Measurements from ENCODE around the gene TREML1. TPM values are rescaled to one million over a fixed set of nuclear protein-coding genes. Genes with fewer than 3 reads are reported as not detected.

TREML1 gene
- total and polyA plus RNA-seq, 2 donors (not counting 1 experiment from before 2014, with no cell fraction given) = 0.07 TPM; not detected in 1

DNA sequence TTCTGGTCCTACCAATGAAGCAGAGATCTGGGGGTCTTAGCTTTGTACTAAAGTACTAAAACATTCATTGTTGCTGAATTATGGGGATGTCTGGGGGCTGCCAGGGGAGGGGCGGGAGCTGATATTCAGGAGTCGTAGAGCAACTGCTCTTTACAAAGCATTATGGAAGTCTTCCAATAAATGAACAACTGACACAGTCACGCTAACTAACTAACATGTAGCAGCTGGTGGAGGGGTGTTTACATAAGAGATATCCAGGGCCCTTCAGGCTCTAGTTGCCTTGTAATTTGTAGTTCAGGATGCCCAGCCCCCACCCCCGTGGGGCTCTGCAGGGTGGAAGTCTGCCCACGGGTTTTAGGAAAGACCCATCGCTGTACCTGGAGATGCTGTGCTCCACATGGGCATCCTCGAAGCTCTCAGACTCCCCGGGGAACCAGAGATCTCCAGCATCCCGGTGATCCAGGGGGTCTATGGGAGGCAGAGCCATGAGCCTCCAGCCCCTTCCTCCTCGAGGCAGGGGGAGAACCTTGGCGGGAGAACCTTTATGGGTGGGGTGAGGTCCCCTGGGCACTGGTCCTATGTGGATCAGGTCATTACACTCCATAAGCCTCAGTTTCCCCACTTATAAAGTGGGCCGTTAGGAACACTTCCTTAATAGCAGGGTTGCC is 5.4 kb upstream of the TREML1 start:
- Mint-ChIP-seq H3K27ac (no peak overlapping the region), H3K4me1 (peaks cover 2% of the 10 kb centered on the region), H3K9me3 (ENCODE audit: insufficient read depth) (no peaks in the 10 kb centered on the region), H3K4me3 (no peak overlapping the region), H3K27me3 (peaks cover 31% of the 10 kb centered on the region)
- Histone ChIP-seq H2AFZ (ENCODE audit: insufficient read depth, low read depth, low read length, poor library complexity, severe bottlenecking) (no peak overlapping the region), H3K36me3 (replicated peaks in 1 of 2; ENCODE audit: control extremely low read depth in 1 of 2, control insufficient read depth in 1 of 2, extremely low read depth in 1 of 2, insufficient read depth in 2 of 2, low read length in 1 of 2) (no peaks in the 10 kb centered on the region), H3K4me3 (ENCODE audit: control extremely low read depth in 1 of 5, extremely low read depth in 1 of 5, insufficient read depth in 1 of 5, low read depth in 2 of 5, low read length in 4 of 5) (no peak overlapping the region), H3K9me3 (ENCODE audit: control extremely low read depth in 1 of 3, control insufficient read depth in 2 of 3, insufficient read depth in 1 of 3, low read length in 2 of 3) (peaks cover 0 to 8% (median 0%) of the 10 kb centered on the region in 3 donors), H3K79me2 (ENCODE audit: control insufficient read depth, insufficient read depth, low read length) (no peaks in the 10 kb centered on the region), H3K27ac (ENCODE audit: low read length in 2 of 2) (no peak overlapping the region), H3K4me1 (ENCODE audit: control insufficient read depth in 2 of 2, insufficient read depth in 2 of 2, low read length in 2 of 2) (peaks cover 2% of the 10 kb centered on the region in 2 donors), H3K27me3 (replicated peaks in 1 of 4; ENCODE audit: control extremely low read depth in 1 of 4, control insufficient read depth in 3 of 4, insufficient read depth in 4 of 4, low read length in 3 of 4) (peaks cover 0 to 18% (median 5%) of the 10 kb centered on the region in 4 experiments), H4K20me1 (ENCODE audit: control insufficient read depth, insufficient read depth, low read length, poor library complexity, severe bottlenecking) (no peaks in the 10 kb centered on the region), H3K9ac (ENCODE audit: low read length) (no peak overlapping the region), H3K4me2 (replicated peaks; ENCODE audit: low read depth, low read length, poor library complexity, severe bottlenecking) (no peak overlapping the region)
- WGBS (ENCODE audit: insufficient coverage) = 85% methylated on average over 7 of the region's 12 CpGs
- POLR2A ChIA-PET = no interaction called here
- CTCF ChIA-PET = no interaction called here
- ATAC-seq (ENCODE audit: low read depth) = no peak
- TF ChIP-seq, protein P1, sequence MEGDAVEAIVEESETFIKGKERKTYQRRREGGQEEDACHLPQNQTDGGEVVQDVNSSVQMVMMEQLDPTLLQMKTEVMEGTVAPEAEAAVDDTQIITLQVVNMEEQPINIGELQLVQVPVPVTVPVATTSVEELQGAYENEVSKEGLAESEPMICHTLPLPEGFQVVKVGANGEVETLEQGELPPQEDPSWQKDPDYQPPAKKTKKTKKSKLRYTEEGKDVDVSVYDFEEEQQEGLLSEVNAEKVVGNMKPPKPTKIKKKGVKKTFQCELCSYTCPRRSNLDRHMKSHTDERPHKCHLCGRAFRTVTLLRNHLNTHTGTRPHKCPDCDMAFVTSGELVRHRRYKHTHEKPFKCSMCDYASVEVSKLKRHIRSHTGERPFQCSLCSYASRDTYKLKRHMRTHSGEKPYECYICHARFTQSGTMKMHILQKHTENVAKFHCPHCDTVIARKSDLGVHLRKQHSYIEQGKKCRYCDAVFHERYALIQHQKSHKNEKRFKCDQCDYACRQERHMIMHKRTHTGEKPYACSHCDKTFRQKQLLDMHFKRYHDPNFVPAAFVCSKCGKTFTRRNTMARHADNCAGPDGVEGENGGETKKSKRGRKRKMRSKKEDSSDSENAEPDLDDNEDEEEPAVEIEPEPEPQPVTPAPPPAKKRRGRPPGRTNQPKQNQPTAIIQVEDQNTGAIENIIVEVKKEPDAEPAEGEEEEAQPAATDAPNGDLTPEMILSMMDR (IDR thresholded peaks at IDR 0.05) = no peak
- no peak for TF ChIP-seq EZH2 (IDR thresholded peaks at IDR 0.05; ENCODE audit: borderline replicate concordance, insufficient read depth, low read depth, low read length, poor library complexity, severe bottlenecking)
- DNase-seq = no peak
- intact Hi-C loops (cut with micrococcal nuclease) = no loop called here

DNA sequence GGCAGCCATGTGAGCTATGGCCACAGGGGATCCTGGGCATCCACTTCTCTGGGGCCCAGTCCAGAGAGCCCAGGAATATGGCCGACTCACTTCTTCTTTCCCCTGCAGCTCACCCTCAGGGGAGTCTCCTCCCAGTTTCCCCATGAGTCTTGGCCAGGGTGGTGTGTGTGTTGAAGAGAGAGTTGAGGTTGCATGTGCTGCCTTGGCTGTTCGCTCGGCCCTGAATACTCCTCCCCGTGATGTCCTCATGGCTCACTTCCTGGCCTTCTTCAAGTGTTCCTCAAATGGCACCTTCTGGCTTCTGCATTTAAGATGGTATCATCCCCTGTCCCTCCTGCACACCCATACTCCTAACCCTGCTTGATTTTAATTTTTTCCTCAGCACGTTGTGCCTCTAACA is 3.2 kb upstream of the TREML1 start:
- POLR2A ChIA-PET = no interaction called here
- H3K27ac Mint-ChIP-seq = no peak overlapping the region
- Histone ChIP-seq H3K27me3 (replicated peaks in 1 of 4; ENCODE audit: control extremely low read depth in 1 of 4, control insufficient read depth in 3 of 4, insufficient read depth in 4 of 4, low read length in 3 of 4) (peaks cover 0 to 18% (median 5%) of the 10 kb centered on the region in 4 experiments), H3K4me3 (ENCODE audit: control extremely low read depth in 1 of 5, extremely low read depth in 1 of 5, insufficient read depth in 1 of 5, low read depth in 2 of 5, low read length in 4 of 5) (no peak overlapping the region), H3K79me2 (ENCODE audit: control insufficient read depth, insufficient read depth, low read length) (no peaks in the 10 kb centered on the region), H4K20me1 (ENCODE audit: control insufficient read depth, insufficient read depth, low read length, poor library complexity, severe bottlenecking) (no peaks in the 10 kb centered on the region), H3K4me1 (ENCODE audit: control insufficient read depth in 2 of 2, insufficient read depth in 2 of 2, low read length in 2 of 2) (no peaks in the 10 kb centered on the region), H3K4me2 (replicated peaks; ENCODE audit: low read depth, low read length, poor library complexity, severe bottlenecking) (no peak overlapping the region), H3K36me3 (replicated peaks in 1 of 2; ENCODE audit: control extremely low read depth in 1 of 2, control insufficient read depth in 1 of 2, extremely low read depth in 1 of 2, insufficient read depth in 2 of 2, low read length in 1 of 2) (no peaks in the 10 kb centered on the region), H3K9ac (ENCODE audit: low read length) (no peak overlapping the region), H3K27ac (ENCODE audit: low read length in 2 of 2) (no peak overlapping the region), H2AFZ (ENCODE audit: insufficient read depth, low read depth, low read length, poor library complexity, severe bottlenecking) (no peak overlapping the region), H3K9me3 (ENCODE audit: control extremely low read depth in 1 of 3, control insufficient read depth in 2 of 3, insufficient read depth in 1 of 3, low read length in 2 of 3) (peaks cover 0 to 8% (median 0%) of the 10 kb centered on the region in 3 donors)
- peaks cover 33% of the 10 kb centered on the region for H3K27me3 Mint-ChIP-seq
- DNase-seq = no peak
- no peaks in the 10 kb centered on the region for H3K4me1 Mint-ChIP-seq
- intact Hi-C loops (cut with micrococcal nuclease) = no loop called here
- TF ChIP-seq EZH2 (IDR thresholded peaks at IDR 0.05; ENCODE audit: borderline replicate concordance, insufficient read depth, low read depth, low read length, poor library complexity, severe bottlenecking) = no peak
- TF ChIP-seq, protein P1 (IDR thresholded peaks at IDR 0.05) = no peak
- CTCF ChIA-PET = interaction anchor here (1.3 kb wide), 1 partner anchor 25 kb away, joined by 3 read pairs; no protein-coding TSS in a partner anchor
- H3K4me3 Mint-ChIP-seq = no peak overlapping the region
- WGBS (ENCODE audit: insufficient coverage) = 71% methylated on average over 3 of the region's 5 CpGs
- H3K9me3 Mint-ChIP-seq (ENCODE audit: insufficient read depth) = no peaks in the 10 kb centered on the region
- no peak for ATAC-seq (ENCODE audit: low read depth)

All from B cell (primary cell).